ENCODE data around the gene EDC4. TPM values are rescaled to one million over a fixed set of nuclear protein-coding genes. Genes with fewer than 3 reads are reported as not detected.
A peak's percentile ranks its signal among the peaks of the same experiment; 100 is the strongest.
"Not testable (repeated sequence)": the region's sequence is repeated elsewhere in the genome, so short reads cannot be mapped to it uniquely, and the experiment has no call there.

Gene EDC4
- 43.8 TPM for total RNA-seq
- long read RNA-seq, full-length matches to known transcripts, result 30 of 109 reads
- long read RNA-seq, partial matches to known transcripts, result 52 of 109 reads
- long read RNA-seq, other reads (novel, unspliced or antisense), result 27 of 109 reads

- peak; percentile 92 for DNase-seq (ENCODE audit: low spot score)
- intact Hi-C loops (cut with DNase I), result loop anchor here (2.0 kb wide), 1 partner anchor 30 kb away; the partner anchor contains the start of gene THAP11
Observed at GRCh38 chr16:67872631-67873434, at the start of gene EDC4. Gene EDC4 (plus strand): TSS chr16:67873052. CDS start chr16:67873262, 210 bp downstream.

GRCh38 chr16:67825119-67825518 lies 47.7 kb upstream of the EDC4 start:
- DNase-seq (ENCODE audit: low spot score), result no peak
- intact Hi-C loops (cut with DNase I), result no loop called here

GRCh38 chr16:67825906-67826305 lies 46.9 kb upstream of the EDC4 start:
- intact Hi-C loops (cut with DNase I), result no loop called here
- DNase-seq (ENCODE audit: low spot score), result no peak

GRCh38 chr16:67828651-67829050 lies 44.2 kb upstream of the EDC4 start:
- no peak for DNase-seq (ENCODE audit: low spot score)
- intact Hi-C loops (cut with DNase I), result no loop called here

- intact Hi-C loops (cut with DNase I), result loop anchor here (5.0 kb wide), 1 partner anchor 99 kb away; the partner anchor contains the start of gene CTRL
- DNase-seq (ENCODE audit: low spot score), result no peak
Observed at GRCh38 chr16:67833030-67833414, 39.8 kb upstream of the EDC4 start.

GRCh38 chr16:67833415-67834241 lies 39.2 kb upstream of the EDC4 start:
- peak; percentile 98 for DNase-seq (ENCODE audit: low spot score)
- intact Hi-C loops (cut with DNase I), result loop anchor here (5.0 kb wide), 1 partner anchor 99 kb away; the partner anchor contains the start of gene CTRL

GRCh38 chr16:67834242-67834614 lies 38.6 kb upstream of the EDC4 start:
- DNase-seq (ENCODE audit: low spot score), result no peak
- intact Hi-C loops (cut with DNase I), result loop anchor here (5.0 kb wide), 1 partner anchor 98 kb away; the partner anchor contains the start of gene CTRL

- DNase-seq (ENCODE audit: low spot score); intact Hi-C loops (cut with DNase I): not testable (repeated sequence)
Observed at GRCh38 chr16:67837190-67837589, 35.7 kb upstream of the EDC4 start.

GRCh38 chr16:67837811-67838210 lies 35.0 kb upstream of the EDC4 start:
- intact Hi-C loops (cut with DNase I), result no loop called here
- DNase-seq (ENCODE audit: low spot score), result no peak

GRCh38 chr16:67841198-67841815 lies 31.5 kb upstream of the EDC4 start:
- no peak for DNase-seq (ENCODE audit: low spot score)
- intact Hi-C loops (cut with DNase I), result no loop called here

GRCh38 chr16:67841816-67842508 lies 30.9 kb upstream of the EDC4 start, which contains the start of gene THAP11:
Gene THAP11 (plus strand): TSS chr16:67842320. CDS start chr16:67842555, 235 bp downstream.
- intact Hi-C loops (cut with DNase I), result loop anchor here (2.0 kb wide), 1 partner anchor 31 kb away; the partner anchor contains the start of gene EDC4

GRCh38 chr16:67842509-67843342 lies 30.1 kb upstream of the EDC4 start:
- no peak for DNase-seq (ENCODE audit: low spot score)
- intact Hi-C loops (cut with DNase I), result loop anchor here (2.0 kb wide), 1 partner anchor 30 kb away; the partner anchor contains the start of gene EDC4

More at GRCh38 chr16:67841816-67842508, 30.9 kb upstream of the EDC4 start, which contains the start of gene THAP11:
- peak; percentile 97 for DNase-seq (ENCODE audit: low spot score)

GRCh38 chr16:67843343-67843765 lies 29.5 kb upstream of the EDC4 start:
- intact Hi-C loops (cut with DNase I), result loop anchor here (2.0 kb wide), 1 partner anchor 29 kb away; the partner anchor contains the start of gene EDC4
- DNase-seq (ENCODE audit: low spot score), result no peak

- intact Hi-C loops (cut with DNase I), result no loop called here
- no peak for DNase-seq (ENCODE audit: low spot score)
Observed at GRCh38 chr16:67844497-67844896, 28.4 kb upstream of the EDC4 start.

GRCh38 chr16:67845291-67846062 lies 27.4 kb upstream of the EDC4 start:
- intact Hi-C loops (cut with DNase I), result loop anchor here (2.0 kb wide), 1 partner anchor 17 kb away; no protein-coding TSS in a partner anchor

GRCh38 chr16:67846063-67846319 lies 26.9 kb upstream of the EDC4 start:
- intact Hi-C loops (cut with DNase I), result loop anchor here (2.0 kb wide), 1 partner anchor 17 kb away; no protein-coding TSS in a partner anchor
- no peak for DNase-seq (ENCODE audit: low spot score)

More at GRCh38 chr16:67845291-67846062, 27.4 kb upstream of the EDC4 start:
- no peak for DNase-seq (ENCODE audit: low spot score)
